Uterus (tissue), 4 donors: Measurements from ENCODE around the gene C1QB. TPM values are rescaled to one million over a fixed set of nuclear protein-coding genes. Genes with fewer than 3 reads are reported as not detected.

ENCODE experiments used
- DNase-seq, 2 donors: peaks; one replicate each; pipeline ENCODE4 v3.0.0-alpha.2; 2019 to 2020
- H3K27ac ChIP-seq, 2 donors: fragments of 200-600 bp; sonication (generic); 1 replicate in 1 of 2; 2 replicates in 1 of 2; pipeline ENCODE4 v1.5.1; 2016 to 2018
- H3K27me3 ChIP-seq, 2 donors: fragments of 200-600 bp; sonication (generic); one replicate each; pipeline ENCODE4 v1.5.1; 2018 to 2019; ENCODE audit warnings: control low read depth in 1 of 2
- H3K36me3 ChIP-seq, 2 donors: fragments of 200-600 bp; sonication (generic); one replicate each; pipeline ENCODE4 v1.5.1; 2019; ENCODE audit warnings: control low read depth in 1 of 2
- H3K4me1 ChIP-seq, 2 donors: fragments of 200-600 bp; sonication (generic); one replicate each; pipeline ENCODE4 v1.5.1; 2018 to 2019; ENCODE audit warnings: control low read depth in 1 of 2
- H3K4me3 ChIP-seq, 2 donors: fragments of 200-600 bp; sonication (generic); 1 replicate in 1 of 2; 2 replicates in 1 of 2; pipeline ENCODE4 v1.5.1; 2018 to 2019; ENCODE audit warnings: mild to moderate bottlenecking in 1 of 2
- H3K9me3 ChIP-seq, 2 donors: fragments of 200-600 bp; sonication (generic); one replicate each; pipeline ENCODE4 v1.5.1; 2019; ENCODE audit warnings: control low read depth in 1 of 2
- CTCF ChIP-seq, 4 experiments: fragments of 200-600 bp in 2 of 4; fragments of 450-650 bp in 2 of 4; sonication (generic) in 2 of 4; IDR thresholded peaks; one replicate each; pipeline ENCODE4 v1.5.1; 2016 to 2019; ENCODE audit warnings: antibody characterized with exemption in 4 of 4, mild to moderate bottlenecking in 2 of 4, moderate library complexity in 1 of 4
- POLR2A ChIP-seq, 2 donors: fragments of 450-650 bp; IDR thresholded peaks; one replicate each; pipeline ENCODE4 v1.6.1; 2016; ENCODE audit warnings: antibody characterized with exemption in 2 of 2, mild to moderate bottlenecking in 1 of 2, moderate library complexity in 1 of 2
- intact Hi-C: fragments of 100-400 bp; cut with DNase I; formaldehyde crosslinking; loops from one replicate; pipeline ENCODE4 v1.15.1; 2023; ENCODE audit warnings: low total_unique reads
- total RNA-seq, 4 donors: library from RNA; depleted of rRNA in 3 of 4; stranded (reverse); fragments of >200 nt in 3 of 4; gene quantifications; one replicate each; pipeline versions ENCODE4 v1.1.0 to v1.2.4, GENCODE V29; 2014 to 2023
- donor health status: DM: yes; HTN: yes; CAD: no.

C1QB gene
- total RNA-seq, 4 donors from 2014 or later, result 22.3 to 183 (median 32.0) TPM

- Histone ChIP-seq H3K4me1 (no peaks in the 10 kb centered on the region), H3K27me3 (no peaks in the 10 kb centered on the region), H3K36me3 (no peaks in the 10 kb centered on the region), H3K4me3 (no peak overlapping the region), H3K27ac (no peak overlapping the region), H3K9me3 (no peaks in the 10 kb centered on the region)
- no peak for TF ChIP-seq CTCF (IDR thresholded peaks at IDR 0.05)
- no peak for TF ChIP-seq POLR2A (IDR thresholded peaks at IDR 0.05)
- intact Hi-C loops, result no loop called here
- DNase-seq, result no peak
Measured at GRCh38 chr1:22696610-22697009, 43.6 kb downstream of the C1QB start.

GRCh38 chr1:22697980-22698379, 44.9 kb downstream of the C1QB start:
- no peaks in the 10 kb centered on the region for H3K9me3 ChIP-seq
- TF ChIP-seq CTCF (IDR thresholded peaks at IDR 0.05), result no peak
- no peak for TF ChIP-seq POLR2A (IDR thresholded peaks at IDR 0.05)

GRCh38 chr1:22699681-22700520, 46.9 kb downstream of the C1QB start:
- DNase-seq, result no peak
- Histone ChIP-seq H3K4me1 (no peaks in the 10 kb centered on the region), H3K36me3 (no peaks in the 10 kb centered on the region), H3K27me3 (no peaks in the 10 kb centered on the region), H3K27ac (no peak overlapping the region), H3K4me3 (no peak overlapping the region), H3K9me3 (no peaks in the 10 kb centered on the region)
- intact Hi-C loops, result no loop called here
- TF ChIP-seq CTCF (IDR thresholded peaks at IDR 0.05) (no peak), POLR2A (IDR thresholded peaks at IDR 0.05) (no peak)

More at GRCh38 chr1:22697980-22698379, 44.9 kb downstream of the C1QB start:
- no peak for DNase-seq
- intact Hi-C loops, result no loop called here
- no peak overlapping the region for H3K27ac ChIP-seq
- H3K4me3 ChIP-seq, result no peak overlapping the region
- no peaks in the 10 kb centered on the region for H3K4me1 ChIP-seq
- no peaks in the 10 kb centered on the region for H3K27me3 ChIP-seq
- no peaks in the 10 kb centered on the region for H3K36me3 ChIP-seq

GRCh38 chr1:22702296-22703085, 49.5 kb downstream of the C1QB start:
- no peak overlapping the region for H3K4me3 ChIP-seq
- no peak overlapping the region for H3K27ac ChIP-seq
- H3K27me3 ChIP-seq, result no peaks in the 10 kb centered on the region
- DNase-seq, result no peak
- H3K9me3 ChIP-seq, result no peaks in the 10 kb centered on the region
- H3K4me1 ChIP-seq, result no peaks in the 10 kb centered on the region
- H3K36me3 ChIP-seq, result no peaks in the 10 kb centered on the region
- TF ChIP-seq CTCF (IDR thresholded peaks at IDR 0.05) (no peak), POLR2A (IDR thresholded peaks at IDR 0.05) (no peak)
- intact Hi-C loops, result no loop called here
